Stimulated activated CD4-positive, alpha-beta T cell treated with anti-CD3 and anti-CD28 coated beads, Interleukin-12 subunit alpha, Interleukin-12 subunit beta, amount 100 ng/mL, for 24 hours (primary cell): Measurements from ENCODE around the gene TRIM52.

Experiments
- DNase-seq, 2 experiments: peaks; one replicate each; pipeline ENCODE4 v3.0.0-alpha.2; 2020; ENCODE audit warnings: low read depth in 2 of 2

The TRIM52 gene

DNA sequence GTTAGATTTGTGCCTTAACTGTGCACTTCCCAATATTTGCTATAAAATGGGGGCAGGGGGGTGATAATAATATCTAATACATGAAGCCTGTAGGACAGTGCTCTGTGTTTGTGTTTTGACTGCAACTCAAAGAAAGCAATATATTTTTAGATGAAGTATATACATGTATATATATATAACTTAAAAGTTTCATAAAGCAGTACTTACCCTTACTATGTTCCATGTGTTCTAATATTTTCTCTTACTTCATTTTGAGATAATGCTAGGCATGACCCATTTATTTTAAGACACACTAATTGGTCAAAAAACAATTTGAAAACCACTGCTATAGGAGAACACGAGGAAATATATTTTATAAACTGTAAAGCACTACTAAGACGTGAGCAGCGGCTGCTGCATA is 2.4 kb downstream of the TRIM52 start:
- DNase-seq: no peak

DNA sequence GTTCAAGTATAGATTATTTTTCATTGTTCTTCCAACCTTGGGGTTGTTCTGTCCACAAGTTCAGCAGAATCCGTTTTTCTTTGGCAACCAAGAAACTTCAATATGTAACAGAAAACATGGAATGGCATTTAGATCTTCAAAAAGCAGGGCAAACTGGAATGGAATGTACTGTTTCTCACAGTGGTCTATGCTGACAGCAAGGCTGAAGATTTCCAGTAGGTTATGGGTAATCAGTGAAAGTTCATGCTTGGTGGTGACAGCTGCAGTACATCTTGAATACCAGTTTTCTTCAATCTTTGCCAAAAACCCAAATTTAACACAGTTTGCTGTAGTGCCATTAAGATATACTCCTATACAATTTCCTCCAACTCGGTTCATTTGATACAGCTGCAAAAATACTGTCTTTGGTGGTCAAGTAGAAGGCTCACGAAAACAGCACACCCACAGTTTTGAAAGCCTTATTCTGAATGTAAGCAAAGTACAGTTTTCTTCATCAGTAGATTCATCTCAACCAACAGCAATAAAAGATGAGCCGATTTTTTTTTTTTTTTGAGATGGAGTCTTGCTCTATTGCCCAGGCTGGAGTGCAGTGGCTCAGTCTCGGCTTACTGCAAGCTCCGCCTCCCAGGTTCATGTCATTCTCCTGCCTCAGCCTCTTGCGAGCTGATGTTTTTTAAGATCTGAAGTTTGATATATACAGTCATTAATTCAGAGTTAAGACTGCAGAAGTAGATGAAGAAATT is 4.9 kb downstream of the TRIM52 start:
- DNase-seq: no peak

DNA sequence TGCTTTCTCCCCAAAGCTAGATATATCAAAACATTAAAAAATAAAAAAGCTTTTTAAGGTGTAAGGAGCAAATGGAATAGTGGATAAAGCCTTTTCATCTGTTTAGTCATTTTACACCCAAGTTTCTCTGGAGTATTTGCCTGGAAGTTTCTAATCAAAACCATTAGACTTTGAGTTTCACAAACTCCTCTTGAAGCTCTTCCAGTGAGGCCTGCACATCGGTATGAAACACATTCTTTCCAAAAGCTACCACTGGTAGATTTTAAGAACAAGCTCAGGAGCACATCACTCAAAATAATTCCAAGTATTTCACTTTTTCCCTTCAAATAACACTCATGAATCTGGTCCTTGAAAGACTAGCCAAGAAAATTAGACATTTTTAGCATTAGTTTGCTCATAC is 5.7 kb downstream of the TRIM52 start:
- DNase-seq: no peak

DNA sequence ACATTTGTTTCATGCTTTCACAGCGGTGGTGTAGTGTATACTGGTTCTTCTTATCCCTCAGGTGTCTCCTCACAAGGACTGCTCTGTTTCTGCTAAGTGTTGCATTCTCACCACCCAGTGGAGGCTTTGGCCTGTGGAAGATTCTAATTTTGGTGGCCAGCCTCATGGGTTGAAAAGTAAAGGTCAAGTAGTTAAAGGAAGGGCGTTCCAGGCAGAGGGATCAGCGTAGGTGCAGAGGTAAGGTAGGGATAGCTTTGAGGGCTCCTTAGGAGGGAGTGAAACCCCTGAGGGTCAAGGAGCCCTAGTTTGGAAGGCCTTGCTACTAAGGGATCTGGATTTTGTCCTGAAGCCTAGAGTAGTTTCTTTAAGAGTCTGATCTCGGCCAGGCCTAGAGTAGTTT is 12.7 kb downstream of the TRIM52 start:
- DNase-seq: no peak

DNA sequence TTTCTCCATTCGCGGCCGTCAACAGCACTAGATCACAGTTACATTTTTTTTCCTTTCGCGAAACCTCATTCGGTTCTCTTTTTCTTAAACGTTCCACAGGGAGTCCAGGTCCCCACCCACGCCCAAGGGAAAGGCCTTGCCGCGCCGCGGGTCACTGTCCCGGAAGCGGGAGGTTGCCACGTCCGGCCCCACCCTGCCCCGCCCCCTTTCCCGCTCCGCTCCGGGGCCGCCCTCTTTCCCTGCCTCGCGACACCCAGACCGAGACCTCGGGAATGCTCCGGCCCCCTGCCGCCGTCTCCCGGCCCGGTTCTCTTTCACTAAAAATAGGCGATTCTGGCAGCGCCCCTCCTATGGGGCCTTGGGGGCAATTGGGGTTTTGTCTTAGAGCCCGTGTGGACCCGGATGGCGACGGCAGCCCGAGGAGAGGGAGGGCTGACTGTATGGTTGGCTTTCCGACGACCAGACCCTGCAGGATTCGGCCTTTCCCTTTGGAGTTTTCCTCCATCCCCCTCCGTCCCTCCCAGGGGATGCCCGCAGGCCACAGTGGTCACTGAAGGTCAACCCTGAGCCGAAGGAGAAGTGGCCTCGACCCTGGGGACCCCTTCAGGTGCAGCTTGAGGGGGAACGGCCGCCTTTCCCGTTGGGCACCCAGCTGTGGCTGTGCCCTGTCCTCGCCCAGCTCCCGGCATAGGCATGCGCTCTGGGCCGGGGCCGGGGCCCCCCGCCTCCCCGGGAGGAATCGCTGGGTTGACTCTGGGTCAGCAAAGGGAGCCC is 14.5 kb downstream of the TRIM52 start:
- peak; percentile 69 to 86 for DNase-seq

DNA sequence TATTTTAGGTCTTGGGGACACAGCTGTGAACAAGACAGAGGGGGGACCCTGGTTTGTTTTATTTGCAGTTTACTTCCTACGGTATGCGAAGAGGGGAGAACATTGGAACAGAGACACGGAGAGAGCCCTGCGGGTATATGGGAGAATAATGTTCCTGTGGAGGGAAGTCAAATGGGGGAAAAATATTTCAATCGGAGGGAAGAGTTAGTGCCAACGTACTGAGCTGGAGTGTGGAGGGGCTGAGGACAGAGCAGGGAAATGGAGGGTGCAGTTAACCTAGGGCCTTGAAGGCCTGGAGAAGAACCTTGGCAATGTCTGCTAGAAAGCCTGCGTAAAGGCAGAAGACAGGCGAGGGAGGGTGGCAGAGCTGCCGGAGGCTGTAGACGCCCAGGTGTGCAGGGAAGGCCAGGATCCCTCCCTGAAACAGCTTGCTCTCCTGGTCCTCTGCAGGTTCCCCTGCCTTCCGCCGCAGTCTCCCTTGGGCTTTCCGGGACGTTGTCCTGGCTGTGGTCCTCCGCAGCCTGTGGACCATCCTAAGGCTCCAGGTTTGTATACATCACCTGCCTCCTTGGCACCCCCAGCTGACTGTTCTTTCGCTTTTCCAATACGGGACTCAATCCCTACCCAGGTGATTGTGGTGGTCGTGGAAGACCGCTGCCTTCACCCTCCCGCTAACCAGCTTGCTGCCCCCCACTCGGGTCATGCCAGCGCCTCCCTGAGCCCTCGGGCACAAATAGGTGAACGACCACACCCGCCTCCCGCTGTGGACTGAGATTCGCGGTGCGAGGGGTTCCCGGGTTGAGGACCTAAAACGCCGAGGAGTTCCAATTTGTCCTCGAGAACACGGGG is 15.3 kb downstream of the TRIM52 start:
- no peak for DNase-seq

DNA sequence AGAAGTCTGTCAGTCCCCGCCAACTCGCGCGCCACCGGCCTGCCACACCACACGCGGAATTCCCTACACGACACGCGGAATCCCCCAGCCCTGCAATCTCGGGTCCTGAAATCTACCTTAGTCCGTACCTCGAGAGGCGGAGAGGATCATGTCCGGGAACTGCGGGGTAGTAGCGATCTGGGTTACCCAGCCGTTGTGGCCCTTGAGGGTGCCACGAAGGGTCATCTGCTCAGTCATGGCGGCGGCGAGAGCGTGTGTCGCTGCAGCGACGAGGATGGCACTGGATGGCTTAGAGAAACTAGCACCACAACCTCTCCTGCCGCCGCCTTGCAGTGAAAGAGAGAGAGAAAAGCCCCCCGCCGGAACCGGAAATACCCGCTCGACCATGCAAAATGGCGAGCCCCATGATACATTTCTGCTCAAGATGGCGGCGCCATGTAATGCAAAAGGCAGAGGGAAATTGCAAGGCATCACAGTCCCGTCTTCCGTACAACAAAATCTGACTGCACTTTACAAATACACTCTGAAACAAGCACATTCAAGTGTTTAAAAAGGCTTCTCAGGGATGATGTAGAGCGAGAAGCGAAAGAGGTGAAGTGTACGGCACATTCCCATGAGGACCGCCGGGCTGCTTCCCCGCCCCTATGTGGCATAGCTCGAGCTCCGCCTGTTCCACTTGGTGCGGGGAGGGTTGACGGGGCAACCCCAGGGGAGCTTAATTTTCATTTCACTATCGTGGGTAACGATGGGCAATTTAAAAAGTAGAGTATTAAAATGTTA is 17.2 kb downstream of the TRIM52 start, which contains the start of gene RACK1:
Gene RACK1 (minus strand): TSS at position 343 of the 780 bp plus-strand sequence. CDS start 106 bp downstream, at position 237.
- peak; percentile 79 to 83 for DNase-seq

DNA sequence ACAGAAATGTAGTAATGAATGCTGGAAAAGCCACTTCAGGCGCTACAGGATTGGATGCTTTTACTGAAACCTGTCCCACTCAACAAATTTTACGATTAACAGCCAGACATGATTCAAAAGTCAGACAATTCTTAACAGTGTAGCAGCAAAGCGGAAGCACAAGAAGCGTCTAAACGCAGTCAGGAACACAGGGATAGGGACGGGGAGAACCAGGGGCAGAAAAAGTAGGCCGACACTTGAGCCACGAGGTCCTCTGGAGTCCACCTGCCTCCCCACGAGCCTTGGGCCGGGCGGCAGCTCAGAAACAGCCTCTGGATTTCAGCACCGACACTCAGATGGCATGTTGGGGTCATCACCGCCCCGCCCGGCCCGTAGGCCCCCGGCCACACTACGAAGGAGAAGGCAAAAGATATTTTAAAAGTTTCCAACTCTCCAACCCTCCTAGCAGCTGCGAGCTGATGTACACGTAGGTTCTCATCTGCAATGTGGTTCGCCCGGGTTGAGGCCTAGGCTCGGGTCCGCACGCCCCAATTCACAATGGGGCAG is 17.9 kb downstream of the TRIM52 start:
- DNase-seq: no peak

DNA sequence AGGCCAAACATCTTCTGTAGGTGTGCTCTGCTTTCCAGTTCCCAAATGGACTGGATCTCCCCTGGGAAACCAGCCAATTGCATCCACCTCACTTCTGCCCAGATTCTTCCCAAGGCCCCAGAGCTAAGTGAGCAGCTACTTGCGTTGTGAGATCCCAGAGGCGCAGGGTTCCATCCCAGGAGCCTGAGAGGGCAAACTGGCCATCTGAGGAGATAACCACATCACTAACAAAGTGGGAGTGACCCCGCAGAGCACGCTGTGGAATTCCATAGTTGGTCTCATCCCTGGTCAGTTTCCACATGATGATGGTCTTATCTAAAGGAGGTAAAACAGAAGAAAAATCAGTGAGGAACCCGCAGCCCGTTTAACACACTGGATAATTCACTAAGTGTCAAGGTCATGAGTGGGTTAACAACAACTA is 18.9 kb downstream of the TRIM52 start:
- DNase-seq: no peak

DNA sequence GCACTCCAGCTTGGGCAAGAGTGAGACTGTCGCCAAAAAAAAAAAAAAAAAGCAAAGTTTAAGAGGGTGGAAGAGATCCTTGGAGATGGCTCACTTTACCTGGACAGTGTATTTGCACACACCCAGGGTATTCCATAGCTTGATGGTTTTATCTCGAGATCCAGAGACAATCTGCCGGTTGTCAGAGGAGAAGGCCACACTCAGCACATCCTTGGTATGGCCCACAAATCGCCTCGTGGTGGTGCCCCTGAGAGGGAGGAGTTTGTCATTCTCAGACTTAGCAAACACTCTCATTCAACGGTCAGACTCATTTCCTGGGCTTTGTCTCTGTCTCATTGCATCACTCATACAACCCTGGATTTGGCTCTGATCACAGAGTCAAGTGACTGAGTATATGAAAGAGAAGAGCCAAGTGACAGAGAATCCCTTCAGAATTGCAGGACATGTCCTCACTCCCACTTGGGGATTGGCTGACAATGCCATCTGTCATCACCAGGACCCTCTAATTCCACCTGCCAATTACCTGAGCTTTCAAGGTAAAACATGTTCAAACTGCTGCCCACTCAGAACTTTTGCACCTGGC is 19.5 kb downstream of the TRIM52 start:
- no peak for DNase-seq

DNA sequence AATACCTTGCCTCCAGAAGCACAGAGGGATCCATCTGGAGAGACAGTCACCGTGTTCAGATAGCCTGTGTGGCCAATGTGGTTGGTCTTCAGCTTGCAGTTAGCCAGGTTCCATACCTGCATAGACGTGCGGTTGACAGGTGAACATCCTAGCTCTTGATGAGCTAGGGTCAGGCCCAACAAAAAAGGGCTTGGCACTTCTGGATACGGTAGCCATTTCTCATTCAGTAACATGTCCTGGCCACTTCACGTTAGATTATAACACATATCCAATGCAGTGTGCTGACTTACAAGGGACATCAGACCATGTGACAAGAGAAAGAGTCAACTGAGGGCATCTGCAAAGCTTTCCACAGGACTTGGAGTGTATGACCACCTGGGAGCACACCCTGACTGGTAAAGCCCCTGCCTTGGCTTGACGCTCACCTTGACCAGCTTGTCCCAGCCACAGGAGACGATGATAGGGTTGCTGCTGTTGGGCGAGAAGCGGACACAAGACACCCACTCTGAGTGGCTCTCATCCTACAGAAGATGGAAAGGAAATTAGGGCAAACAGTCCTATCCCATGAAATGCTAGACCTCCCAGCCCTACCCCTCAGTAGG is 21.8 kb downstream of the TRIM52 start:
- no peak for DNase-seq

DNA sequence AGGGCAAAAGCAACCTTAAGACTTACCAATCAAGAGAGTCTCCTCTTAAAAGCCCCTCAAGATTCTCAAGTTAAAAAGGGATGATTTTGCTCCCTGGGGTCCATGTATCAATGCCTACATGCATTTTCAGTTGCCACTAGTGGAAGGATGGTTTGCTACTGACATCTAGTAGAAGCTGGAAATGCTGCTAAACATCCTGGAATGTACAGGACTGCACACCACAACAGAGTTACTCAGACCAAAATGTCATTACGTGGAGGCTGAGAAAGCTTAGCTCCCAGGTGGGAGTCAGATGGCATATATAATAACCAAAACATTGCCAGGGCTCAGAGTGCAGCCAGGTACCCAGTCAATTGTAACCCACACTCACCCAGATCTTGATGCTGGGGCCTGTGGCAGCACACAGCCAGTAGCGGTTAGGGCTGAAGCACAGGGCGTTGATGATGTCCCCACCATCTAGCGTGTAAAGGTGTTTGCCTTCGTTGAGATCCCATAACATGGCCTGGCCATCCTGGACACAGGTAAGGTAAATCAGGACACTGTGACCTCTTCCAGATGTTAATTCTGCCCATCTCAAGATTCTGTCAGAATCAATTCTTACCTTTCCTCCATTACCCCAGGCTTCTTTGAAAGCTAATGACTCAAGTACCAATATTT is 23.1 kb downstream of the TRIM52 start:
- DNase-seq: no peak

DNA sequence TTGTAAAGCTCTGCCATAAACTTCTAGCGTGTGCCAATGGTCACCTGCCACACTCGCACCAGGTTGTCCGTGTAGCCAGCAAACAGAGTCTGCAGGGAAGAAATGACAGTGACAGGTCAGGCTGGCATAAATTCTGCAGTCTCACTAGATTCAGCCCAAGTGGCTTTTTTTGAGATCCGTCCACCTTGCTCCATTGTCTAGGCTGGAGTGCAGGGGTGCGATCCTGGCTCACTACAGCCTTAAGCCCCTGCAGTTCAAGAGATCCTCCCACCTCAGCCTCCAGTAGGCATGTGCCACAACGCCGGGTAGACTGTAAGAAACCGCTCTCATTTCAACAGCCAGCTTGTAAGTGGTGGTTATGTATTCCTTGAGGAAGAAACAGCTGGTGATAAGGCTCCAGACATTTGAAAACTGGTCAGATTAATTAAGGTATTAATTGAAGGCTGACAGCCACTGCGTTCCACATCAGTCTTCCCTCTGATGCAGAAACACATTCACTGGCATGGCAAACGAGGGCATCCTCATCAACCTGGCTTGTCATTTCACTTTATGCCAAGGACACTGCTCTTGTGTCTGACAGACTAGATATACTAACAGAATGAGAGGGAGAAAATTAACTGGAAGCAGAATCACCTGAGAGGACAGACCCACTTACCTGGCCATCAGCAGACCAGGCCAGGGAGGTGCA is 23.8 kb downstream of the TRIM52 start:
- no peak for DNase-seq

DNA sequence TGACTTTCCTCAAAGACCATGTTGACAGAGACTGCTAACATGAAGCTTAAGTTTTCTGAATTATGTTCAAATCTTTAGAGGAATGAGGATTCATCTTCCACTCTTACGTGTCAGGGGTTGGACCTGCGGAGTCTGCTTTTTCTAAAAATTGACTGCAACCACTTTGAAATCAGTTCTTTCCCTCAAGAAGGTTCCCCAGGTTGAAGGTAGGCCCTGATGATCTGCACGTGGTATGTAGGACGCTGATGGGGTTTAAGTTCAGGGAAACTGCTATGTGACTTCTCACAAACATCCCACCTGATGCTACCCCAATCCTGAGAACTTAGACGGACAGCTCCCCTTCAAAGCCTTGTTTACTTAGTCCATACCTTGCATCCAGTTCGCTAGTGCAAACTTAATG is 24.5 kb downstream of the TRIM52 start:
- DNase-seq: no peak

DNA sequence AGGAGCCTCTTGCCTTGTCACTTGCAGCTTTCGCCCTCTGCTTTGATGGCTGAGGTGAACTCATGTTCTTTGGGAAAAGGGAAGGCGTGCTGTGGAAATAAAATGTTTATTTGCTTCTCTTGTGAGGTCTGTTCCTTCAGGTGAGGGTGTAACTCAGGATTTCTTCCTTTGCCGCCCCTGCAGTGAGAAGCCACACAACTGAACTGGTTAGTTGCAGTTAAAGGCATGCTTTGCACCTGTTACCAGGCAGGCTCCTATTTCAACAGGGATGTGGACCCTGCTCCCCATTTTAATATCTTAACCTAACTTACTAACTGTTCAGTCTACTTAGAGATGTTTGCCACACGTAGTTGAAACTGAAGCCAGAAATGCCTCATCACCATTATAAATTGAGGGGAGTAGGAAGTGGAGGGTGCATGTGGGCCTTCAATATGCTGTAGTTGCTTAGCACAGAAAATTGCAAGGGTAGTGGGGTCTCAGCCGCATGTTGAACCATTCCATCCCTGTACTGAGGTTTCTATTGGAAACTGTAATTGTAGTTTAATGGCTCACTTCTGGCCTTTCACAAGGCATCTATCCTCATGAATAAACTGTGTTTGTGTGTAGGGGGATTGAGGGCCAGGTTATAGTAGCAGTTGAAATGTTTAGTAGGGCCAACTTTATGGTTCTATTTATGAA is 25.1 kb downstream of the TRIM52 start:
- no peak for DNase-seq

DNA sequence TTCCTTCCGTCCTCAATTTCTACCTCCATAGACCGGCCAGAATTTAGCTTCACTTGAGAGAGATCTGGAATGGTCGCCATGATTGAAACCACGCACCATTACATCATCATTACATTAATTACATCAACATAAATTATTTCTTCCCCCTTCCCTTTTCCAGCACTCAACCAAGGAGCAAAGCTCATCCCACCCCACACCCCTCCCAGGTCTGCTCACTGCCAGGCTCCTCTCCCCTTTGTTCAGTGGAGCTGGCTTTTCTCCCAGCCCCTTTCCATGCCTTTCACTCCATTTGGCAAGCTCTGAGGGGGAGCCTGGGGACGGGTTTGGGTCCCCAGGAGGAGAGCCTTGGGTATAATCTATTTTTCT is 25.6 kb downstream of the TRIM52 start:
- no peak for DNase-seq

DNA sequence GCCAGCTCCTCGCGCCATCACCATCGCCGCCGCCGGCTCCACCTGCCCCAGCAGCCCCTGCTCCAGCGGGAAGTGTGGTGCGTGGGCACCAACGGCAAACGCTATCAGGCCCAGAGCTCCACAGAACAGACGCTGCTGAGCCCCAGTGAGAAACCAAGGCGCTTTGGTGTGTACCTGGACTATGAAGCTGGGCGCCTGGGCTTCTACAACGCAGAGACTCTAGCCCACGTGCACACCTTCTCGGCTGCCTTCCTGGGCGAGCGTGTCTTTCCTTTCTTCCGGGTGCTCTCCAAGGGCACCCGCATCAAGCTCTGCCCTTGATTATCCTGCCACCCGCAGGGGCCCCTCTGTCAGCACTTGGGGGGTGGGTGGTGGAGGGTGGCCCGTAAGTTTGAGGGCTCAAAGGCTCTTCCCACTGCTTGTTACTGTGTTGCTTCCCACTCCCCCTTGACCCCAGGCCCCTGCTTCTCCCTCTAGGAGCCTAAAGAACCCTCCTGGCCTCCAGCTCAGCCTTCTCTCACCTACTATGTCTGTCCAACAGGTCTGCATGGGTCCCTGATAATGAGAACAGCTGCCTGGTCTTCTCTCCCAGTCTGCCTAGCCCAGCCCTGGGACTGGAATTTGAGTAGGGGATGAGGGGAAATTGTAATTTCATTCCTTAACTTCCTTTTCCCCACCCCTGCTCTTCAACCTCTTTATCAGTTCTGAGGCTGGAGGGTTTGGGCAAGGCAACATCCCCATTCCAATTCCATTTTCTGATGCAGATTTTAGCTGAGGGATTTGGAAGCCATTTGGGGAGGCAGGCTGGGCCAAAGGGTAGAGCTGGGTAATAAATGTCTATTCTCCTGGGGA is 26.3 kb downstream of the TRIM52 start:
- DNase-seq: no peak
